GM10847 (cell line): ENCODE measurements around the gene B9D1.

Source experiments
- POLR2A ChIP-seq: IDR thresholded peaks from 2 replicates; pipeline ENCODE4 v1.6.1; 2011; ENCODE audit not compliant: insufficient read length; ENCODE audit errors: extremely low read depth

Gene B9D1

DNA sequence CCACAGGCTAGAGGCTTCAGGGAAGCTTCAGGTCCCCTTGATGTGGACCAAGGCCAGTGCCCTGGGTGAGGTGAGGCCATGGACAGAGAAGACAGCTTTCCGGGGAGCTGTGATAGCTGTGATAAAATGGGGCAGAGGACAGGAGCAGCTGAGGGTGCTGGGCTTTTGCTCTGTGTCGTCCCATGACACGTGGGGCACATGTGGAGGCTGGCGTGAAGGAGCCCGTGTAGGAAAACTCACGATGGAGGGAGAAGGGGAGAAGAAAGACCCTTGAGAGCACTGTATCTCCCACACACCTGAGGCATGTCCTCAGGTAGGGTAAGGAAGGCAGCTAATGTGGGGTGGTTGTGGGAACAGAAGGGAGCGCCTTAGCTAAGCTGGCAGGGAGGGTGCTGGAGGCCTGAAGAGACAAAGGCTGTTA, 21.3 kb downstream of the B9D1 start:
- no peak for TF ChIP-seq POLR2A

DNA sequence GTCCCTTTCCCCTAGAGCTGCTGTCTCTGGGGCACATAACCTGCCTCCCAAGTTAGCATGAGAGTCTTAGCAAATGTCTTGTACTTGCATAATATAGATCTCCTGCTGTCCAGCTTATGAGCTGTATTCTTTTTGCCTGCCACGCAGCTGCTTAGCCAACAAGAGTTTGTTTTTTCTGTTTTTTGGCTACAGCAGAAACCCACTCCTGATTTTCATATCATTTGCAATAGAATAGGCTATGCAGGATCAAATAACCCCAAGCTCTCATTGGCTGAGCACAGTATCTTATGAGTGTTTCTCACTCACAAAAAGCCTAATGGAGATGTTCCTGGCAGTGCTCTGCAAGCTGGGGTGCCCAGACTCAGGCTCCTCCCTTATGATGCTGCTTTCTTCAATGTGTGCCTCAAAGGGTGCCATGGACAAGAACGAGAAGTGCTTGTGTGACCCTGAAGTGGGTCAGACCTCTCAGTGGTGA, 23.1 kb downstream of the B9D1 start:
- TF ChIP-seq POLR2A, result no peak

DNA sequence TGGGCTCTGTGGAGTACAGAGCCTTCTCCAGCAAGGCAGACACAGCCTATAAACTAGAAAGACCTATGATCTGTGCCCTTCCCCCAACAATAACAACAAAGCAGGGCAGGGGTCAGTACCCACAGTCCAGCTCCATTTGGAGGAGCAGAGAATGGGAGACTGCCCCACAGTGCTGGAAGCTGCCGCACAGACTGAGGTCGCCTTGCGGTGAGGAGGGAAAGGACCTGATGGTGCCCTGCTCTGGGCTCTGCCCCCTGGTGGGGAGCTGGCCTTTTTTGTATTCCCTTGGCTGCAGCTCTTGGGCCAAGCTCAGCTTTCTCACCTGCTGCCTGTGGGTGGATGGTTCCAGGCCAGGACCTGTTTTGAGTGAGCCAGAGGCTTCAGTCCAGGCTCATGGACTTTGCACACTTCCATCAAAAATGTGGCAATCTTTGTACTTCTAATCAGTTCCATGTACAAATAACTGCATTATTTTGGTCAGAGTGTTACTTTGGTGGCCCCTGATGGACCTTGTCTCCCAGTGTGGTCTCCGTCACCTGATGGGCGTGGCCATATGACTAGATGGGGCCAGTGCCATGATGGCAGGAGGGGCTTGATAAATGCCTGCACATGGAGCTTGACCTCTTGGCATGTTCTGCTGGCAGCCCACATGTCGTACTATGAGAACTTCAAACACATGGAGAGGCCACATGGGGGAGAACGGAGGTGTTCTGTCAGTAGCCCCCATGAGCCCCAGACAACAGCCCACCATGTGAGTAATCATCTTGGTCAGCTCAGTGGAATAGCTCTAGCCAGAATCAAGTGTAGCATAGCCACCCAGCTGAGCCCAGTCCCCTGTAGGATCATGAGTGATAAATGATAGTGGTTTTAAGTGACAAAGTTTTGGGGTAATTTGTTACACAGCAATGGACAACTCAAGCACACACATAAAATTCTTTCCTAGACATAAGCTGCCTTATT, 24.2 kb downstream of the B9D1 start:
- TF ChIP-seq POLR2A, result no peak

DNA sequence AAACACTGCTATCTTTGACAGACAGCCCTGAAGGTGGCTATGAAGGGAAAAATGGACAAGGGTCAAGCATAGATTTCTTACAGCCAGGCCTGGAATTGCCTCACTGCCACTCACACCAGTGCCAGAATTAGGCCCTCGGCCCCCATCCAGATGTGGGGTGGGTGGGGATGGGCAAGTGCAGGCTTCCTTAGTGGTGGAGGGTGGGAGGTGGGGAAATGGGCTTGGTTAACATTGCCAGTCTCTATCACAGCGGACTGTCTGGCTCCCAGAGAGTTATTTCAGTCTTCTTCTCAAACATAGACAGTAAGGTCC, 24.9 kb downstream of the B9D1 start:
- no peak for TF ChIP-seq POLR2A

DNA sequence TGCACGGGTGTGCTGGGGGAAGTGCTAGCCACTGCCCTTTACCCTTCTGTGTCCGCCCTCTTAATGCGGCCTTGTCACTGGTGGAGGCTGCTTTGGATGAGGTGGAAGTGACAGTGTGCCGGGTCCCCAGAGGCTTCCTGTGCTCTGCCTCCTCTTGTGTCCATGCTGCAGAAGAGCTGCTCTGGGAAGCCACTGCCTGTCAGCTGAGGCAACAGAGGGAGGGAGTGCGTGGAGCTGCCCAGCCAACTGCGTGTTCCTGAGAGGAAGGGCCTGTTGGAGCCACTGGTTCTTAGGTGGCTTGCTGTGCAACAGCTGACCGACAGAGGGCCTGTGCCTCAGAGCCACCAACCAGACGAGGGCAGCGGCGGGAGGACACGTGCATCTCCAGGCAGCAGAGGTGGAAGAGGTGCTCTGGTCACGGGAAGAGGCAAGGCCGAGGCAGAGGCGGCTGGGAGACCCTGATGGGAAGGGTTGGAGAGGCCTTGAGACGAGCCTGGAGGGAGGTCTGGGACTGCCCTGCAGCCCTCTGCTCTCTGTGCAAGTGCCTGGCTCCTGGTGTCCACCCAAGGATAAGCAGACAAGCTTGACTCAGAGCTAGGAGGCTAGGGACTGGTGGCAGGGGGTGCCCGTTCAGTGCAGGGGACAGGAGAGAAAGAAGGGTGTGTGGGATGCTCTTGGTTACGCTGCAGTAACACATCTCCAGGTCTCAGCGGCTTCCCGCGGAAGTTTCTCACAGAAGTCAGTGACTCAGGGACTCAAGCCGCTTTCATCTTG, 25.4 kb downstream of the B9D1 start:
- no peak for TF ChIP-seq POLR2A

DNA sequence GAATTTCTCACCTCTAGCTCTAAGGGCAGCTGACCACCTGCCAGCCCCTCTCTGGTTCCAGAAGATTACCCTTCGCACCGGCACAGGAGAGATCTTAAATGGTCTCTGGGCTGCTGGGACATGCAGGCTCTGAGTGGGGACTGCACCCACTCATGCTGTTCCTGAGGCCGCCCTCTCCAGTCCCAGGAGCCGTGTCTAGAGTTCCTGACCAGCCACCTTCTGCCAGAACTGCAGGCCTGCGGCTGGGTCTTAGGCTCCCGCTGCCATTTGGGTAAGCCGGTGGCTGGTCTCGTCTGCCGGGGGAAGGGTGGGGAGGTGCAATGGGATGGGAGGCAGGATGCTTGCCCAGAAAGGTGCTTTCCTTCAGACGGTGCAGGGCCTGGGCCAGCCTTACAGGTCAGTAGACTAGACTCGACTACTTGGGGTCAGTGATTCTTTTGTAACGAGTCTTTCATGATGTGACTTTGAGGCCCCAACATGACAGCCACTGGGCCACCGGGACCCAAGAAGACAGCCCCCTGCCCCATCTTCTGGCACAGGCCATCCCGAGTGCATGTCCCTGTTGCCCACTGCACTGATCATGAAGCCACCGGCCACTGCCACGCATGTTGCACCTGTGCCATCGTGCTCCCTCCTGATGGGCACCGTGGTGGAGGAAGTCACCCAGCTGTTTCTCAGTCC, 26.4 kb downstream of the B9D1 start:
- no peak for TF ChIP-seq POLR2A

DNA sequence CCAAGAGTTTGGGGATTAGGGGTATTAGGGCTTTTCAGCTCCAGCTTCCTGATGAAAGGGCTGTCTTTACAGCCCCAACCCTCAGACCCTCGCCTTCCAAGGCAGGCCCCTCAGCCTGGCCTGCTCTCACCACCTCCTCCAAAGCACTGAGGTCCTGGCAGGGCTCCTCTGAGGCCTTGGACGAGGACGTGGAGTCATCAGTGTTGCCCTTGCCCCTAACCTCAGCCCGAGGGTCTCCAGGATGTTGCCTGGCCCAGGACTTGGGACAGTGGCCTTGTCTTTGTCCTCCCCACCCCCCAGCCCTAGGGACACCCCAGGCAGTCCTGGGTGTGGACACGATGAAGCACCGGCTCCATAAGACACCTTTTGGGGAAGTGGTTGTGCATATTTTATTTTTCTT, 28.2 kb downstream of the B9D1 start:
- no peak for TF ChIP-seq POLR2A

DNA sequence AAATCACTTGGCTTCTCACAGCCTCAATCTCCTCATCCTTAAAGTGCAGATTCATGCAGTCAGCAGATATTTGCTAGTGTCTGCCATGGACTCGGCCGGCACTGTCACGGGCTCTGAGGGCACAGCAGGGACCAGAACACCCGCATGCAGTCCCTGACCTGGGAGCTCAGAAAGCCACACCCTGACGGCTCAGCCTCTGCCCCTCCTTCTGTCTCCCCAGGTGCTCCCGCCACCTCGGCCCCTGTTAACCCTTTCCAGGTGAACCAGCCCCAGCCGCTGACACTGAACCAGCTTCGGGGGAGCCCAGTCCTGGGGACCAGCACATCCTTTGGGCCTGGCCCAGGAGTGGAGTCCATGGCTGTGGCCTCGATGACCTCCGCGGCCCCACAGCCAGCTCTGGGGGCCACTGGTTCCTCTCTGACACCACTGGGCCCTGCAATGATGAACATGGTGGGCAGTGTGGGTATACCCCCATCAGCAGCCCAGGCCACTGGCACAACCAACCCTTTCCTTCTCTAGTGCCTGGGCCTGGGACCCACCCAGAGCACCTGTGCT, 28.7 kb downstream of the B9D1 start:
- no peak for TF ChIP-seq POLR2A

DNA sequence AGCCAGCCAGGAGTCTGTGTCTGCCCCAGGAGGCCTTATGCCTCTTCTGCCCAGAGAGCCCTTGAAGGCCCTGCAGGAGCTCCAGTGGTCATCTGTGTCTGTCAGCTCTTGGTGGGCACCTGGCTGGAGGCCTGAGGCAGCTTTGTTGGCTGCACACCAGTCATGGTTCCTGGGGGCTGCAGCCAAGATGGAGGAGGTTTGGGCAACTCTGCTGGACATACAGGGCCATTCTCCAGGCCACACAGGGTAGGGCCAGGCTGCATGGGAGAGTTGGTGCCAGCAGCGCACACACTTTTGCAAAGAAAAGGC, 29.4 kb downstream of the B9D1 start:
- no peak for TF ChIP-seq POLR2A

DNA sequence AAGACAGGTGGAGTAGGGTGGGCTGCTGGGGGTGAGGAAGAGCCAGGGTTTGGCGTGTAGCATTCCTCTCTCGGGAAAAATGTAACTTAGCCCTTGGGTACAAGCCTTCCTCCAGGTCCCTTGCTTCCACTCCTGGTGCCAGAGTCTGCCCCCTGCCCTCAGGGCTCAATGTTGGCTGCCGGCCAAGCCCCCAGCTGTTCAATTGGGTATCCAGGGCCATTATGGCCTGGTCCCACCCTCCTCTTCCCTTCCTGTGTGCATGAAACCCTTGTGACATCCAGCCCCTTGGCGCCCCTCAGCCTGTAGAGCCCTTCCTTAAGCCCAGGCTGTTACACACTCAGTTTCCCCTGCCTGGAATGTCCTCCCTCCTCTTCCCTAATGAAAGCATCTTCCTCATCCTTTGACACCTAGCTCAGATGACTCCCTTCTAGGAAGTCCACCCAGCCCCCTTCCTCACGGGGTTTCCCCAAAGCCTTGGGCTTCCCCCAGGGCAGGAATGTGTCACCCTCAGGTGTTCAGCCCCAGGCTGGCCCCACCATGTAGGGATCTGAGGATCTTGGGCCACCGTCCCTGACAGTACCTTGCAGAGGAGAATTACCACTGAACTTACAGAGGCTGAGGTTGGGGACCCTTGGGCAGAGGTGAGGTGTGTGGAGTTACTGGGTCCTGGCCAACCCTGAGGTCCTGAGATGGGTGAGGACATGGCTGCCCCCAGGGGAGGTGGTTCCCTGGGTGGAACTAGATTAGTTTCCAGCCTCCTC, 30.0 kb downstream of the B9D1 start:
- no peak for TF ChIP-seq POLR2A

DNA sequence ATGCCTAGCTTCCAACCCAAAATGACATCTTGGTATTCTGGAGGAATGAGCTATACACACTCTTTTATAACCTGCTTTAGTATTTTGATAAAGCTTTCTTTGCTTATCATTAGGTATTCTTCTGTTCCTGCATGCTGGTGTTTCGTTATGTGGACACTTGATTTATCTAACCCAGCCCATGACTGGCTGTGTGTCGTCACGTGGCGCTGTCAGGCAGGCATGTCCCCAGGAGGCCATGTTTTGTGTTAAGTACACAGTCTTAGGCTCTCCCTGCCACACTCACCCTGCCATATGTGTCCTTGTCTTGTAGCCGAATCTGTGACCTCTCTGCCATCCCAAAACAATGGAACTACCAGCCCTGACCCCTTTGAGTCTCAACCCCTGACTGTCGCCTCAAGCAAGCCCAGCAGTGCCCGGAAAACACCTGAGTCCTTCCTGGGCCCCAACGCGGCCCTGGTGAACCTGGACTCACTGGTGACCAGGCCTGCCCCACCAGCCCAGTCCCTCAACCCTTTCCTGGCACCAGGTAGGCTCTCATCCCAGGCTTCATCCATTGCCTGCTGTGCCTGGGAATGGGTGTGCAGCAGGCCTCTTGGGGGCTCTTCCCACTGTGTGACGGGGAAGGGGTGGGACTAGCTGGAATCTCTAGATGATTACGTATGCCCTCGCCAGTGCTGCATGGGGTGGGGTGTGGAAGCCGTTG, 30.8 kb downstream of the B9D1 start:
- no peak for TF ChIP-seq POLR2A

DNA sequence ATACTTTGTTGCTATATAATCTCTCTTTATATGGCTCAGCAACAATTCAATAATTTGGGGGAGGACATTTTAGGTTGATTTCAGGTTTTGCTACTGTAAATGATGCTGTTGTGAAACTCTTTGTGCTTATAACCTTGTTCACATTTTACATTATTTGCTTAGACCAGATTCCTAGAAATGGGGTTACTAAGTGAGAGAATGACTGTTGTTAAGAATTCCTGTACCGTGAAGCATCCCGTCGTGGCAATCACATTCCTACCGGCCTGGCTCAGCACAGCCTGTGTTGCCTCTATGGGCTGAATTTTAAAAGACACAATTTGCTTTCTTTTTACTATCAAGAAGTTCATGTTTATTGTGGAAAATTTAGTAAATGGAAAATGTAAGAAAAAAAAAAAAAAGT, 31.4 kb downstream of the B9D1 start:
- TF ChIP-seq POLR2A, result no peak

DNA sequence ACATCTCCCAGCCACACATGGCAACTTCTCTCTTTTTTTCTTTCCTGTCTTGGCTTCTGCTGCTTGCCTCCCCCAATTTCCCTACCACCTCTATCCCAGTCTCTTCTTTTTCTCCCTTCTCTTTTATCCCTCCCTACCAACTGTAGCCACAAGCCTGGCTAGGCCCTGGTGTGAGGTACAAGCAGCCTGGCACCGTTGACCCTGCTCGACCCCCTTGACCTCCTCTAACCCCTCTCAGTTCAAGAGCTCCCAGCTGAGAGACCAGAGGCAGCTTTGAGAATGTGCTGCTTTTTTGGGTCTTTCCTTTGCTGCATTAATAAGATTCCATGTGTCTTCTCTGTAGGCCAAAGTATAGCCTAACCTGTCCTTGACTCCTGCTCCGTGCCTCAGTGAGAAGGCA, 32.3 kb downstream of the B9D1 start:
- no peak for TF ChIP-seq POLR2A

DNA sequence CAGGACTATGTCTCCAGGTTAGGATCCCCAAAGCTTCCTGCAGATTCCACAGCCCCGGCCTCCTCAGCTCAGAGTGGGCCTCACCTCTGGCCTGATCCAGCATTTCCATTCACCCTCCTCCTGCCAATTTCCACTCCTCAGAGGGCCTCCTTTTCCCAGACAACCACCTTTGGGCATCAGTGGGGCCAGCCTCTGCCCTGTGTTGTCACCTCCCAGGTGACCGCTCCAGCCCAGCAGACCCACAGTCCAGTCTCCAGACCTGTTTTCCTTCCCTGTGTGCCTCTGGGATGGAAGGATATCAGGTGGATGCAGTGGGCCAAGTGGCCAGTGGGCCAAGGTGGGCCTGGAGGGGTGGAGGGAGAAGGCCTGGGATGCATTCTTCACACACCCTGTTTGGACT, 32.7 kb downstream of the B9D1 start:
- no peak for TF ChIP-seq POLR2A

DNA sequence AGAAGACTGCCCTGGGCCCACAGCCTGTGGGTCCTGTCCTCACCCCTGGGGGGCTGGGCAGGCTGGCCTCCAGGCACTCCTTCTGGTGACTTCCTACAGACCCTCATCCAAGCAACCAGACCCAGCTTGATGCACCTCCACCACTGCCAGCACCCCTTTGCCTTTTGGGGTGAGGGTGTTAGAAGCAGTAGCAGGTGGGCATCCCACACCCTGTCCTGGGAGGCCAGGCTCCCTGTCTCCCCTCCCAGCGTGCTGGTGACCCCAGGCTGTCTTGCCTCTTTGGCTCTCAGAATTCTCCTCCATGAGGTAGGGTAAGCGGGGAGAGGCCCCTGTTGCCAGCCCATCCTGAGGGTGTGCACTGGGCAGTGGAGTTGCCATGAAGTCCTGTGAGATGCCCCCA, 33.4 kb downstream of the B9D1 start:
- no peak for TF ChIP-seq POLR2A
